Liver (tissue), 9 donors: Measurements from ENCODE around the gene GHRHR. TPM values are rescaled to one million over a fixed set of nuclear protein-coding genes. Genes with fewer than 3 reads are reported as not detected.

Experiments
- DNase-seq: peaks from one replicate; pipeline ENCODE4 v3.0.0-alpha.2; 2017; ENCODE audit warnings: low spot score
- H3K27ac ChIP-seq, 2 donors: one replicate each; pipeline ENCODE4 v1.7.0; 2013; ENCODE audit warnings: inconsistent platforms in 2 of 2, low read length in 2 of 2, control low read depth in 1 of 2, low read depth in 1 of 2, mild to moderate bottlenecking in 1 of 2
- H3K27me3 ChIP-seq, 4 donors: one replicate each; pipeline versions ENCODE4 v1.6.1 to v1.7.0; 2013; ENCODE audit warnings: low read length in 3 of 4, inconsistent platforms in 1 of 4, mild to moderate bottlenecking in 1 of 4, moderate library complexity in 1 of 4; ENCODE audit not compliant: control insufficient read depth in 4 of 4, insufficient read depth in 4 of 4
- H3K36me3 ChIP-seq, 4 donors: one replicate each; pipeline versions ENCODE4 v1.6.1 to v1.7.0; 2013; ENCODE audit warnings: low read length in 3 of 4, mild to moderate bottlenecking in 3 of 4, low read depth in 1 of 4, moderate library complexity in 1 of 4; ENCODE audit not compliant: control insufficient read depth in 4 of 4, insufficient read depth in 3 of 4
- H3K4me1 ChIP-seq, 4 donors: one replicate each; pipeline versions ENCODE4 v1.6.1 to v1.7.0; 2013; ENCODE audit warnings: low read length in 3 of 4, mild to moderate bottlenecking in 3 of 4, moderate library complexity in 1 of 4; ENCODE audit not compliant: control insufficient read depth in 4 of 4, insufficient read depth in 4 of 4
- H3K4me3 ChIP-seq, 3 donors: one replicate each; pipeline versions ENCODE4 v1.6.1 to v1.7.0; 2013; ENCODE audit warnings: low read length in 3 of 3, control low read depth in 1 of 3, low read depth in 1 of 3, mild to moderate bottlenecking in 1 of 3
- H3K9ac ChIP-seq, 2 donors: one replicate each; pipeline ENCODE4 v1.7.0; 2013; ENCODE audit warnings: low read length in 2 of 2, mild to moderate bottlenecking in 2 of 2, moderate library complexity in 2 of 2, control low read depth in 1 of 2, low read depth in 1 of 2
- H3K9me3 ChIP-seq, 4 donors: one replicate each; pipeline versions ENCODE4 v1.6.1 to v1.7.0; 2013; ENCODE audit warnings: low read length in 3 of 4; ENCODE audit not compliant: control insufficient read depth in 4 of 4
- EGR1 ChIP-seq, 2 donors: IDR thresholded peaks; 2 replicates each; pipeline ENCODE4 v1.6.1; 2016 to 2018; ENCODE audit warnings: antibody characterized with exemption in 2 of 2, low read depth in 2 of 2
- FOXA2 ChIP-seq: IDR thresholded peaks from 2 replicates; pipeline ENCODE4 v1.6.1; 2016; ENCODE audit warnings: antibody characterized with exemption
- GABPA ChIP-seq, 2 donors: IDR thresholded peaks in 1 of 2; conservative IDR thresholded peaks in 1 of 2; 2 replicates each; pipeline ENCODE4 v1.6.1; 2016; ENCODE audit warnings: antibody characterized with exemption in 2 of 2, mild to moderate bottlenecking in 1 of 2, moderate library complexity in 1 of 2
- HNF4A ChIP-seq, 2 donors: conservative IDR thresholded peaks; 2 replicates each; pipeline ENCODE4 v1.6.1; 2016; ENCODE audit warnings: antibody characterized with exemption in 2 of 2, mild to moderate bottlenecking in 2 of 2
- HNF4G ChIP-seq: IDR thresholded peaks from 2 replicates; pipeline ENCODE4 v1.6.1; 2016; ENCODE audit warnings: antibody characterized with exemption
- JUND ChIP-seq, 2 donors: IDR thresholded peaks; 2 replicates each; pipeline ENCODE4 v1.6.1; 2016; ENCODE audit warnings: antibody characterized with exemption in 2 of 2
- NR2F2 ChIP-seq: IDR thresholded peaks from 2 replicates; pipeline ENCODE4 v1.6.1; 2016; ENCODE audit warnings: antibody characterized with exemption
- RAD21 ChIP-seq, 2 donors: IDR thresholded peaks; 2 replicates each; pipeline ENCODE4 v1.6.1; 2016; ENCODE audit warnings: antibody characterized with exemption in 2 of 2, mild to moderate bottlenecking in 2 of 2
- RXRA ChIP-seq, 2 donors: IDR thresholded peaks; 2 replicates each; pipeline ENCODE4 v1.6.1; 2017 to 2018; ENCODE audit warnings: antibody characterized with exemption in 2 of 2, mild to moderate bottlenecking in 1 of 2
- SP1 ChIP-seq: IDR thresholded peaks from 2 replicates; pipeline ENCODE4 v1.6.1; 2018; ENCODE audit warnings: antibody characterized with exemption, mild to moderate bottlenecking
- YY1 ChIP-seq: IDR thresholded peaks from 2 replicates; pipeline ENCODE4 v1.6.1; 2016; ENCODE audit warnings: antibody characterized with exemption, mild to moderate bottlenecking
- WGBS: extraction: QIAGEN DNeasy Blood & Tissue Kit; methylation state at CpG from one replicate; pipeline ENCODE4 v1.1.7; 2013; 5-methylcytosine and 5-hydroxymethylcytosine counted together
- polyA plus RNA-seq, 2 donors: library from polyadenylated mRNA; stranded (reverse) in 1 of 2; unstranded in 1 of 2; fragments of 200-250 nt in 1 of 2; fragments of >200 nt in 1 of 2; fragmentation: Nextera tagmentation in 1 of 2; extraction: Ambion mirVana in 1 of 2; gene quantifications; one replicate each; pipeline versions ENCODE4 v1.2.1 to v1.2.3, GENCODE V29; 2013 to 2015
- total RNA-seq, 2 donors: library from RNA; depleted of rRNA; stranded (reverse); fragments of >200 nt; gene quantifications; one replicate each; pipeline ENCODE4 v1.2.3, GENCODE V29; 2014
- TF ChIP-seq, protein P1 (sequence below): IDR thresholded peaks from 2 replicates; pipeline ENCODE4 v1.6.1; 2016; ENCODE audit warnings: antibody characterized with exemption
- TF ChIP-seq, protein P2 (sequence below): IDR thresholded peaks from 2 replicates; pipeline ENCODE4 v1.6.1; 2016; ENCODE audit warnings: antibody characterized with exemption
- TF ChIP-seq, protein P3 (sequence below): IDR thresholded peaks from 2 replicates; pipeline ENCODE4 v1.6.1; 2016; ENCODE audit warnings: antibody characterized with exemption, mild to moderate bottlenecking
- TF ChIP-seq, protein P4 (sequence below): IDR thresholded peaks from 2 replicates; pipeline ENCODE4 v1.6.1; 2016; ENCODE audit warnings: antibody characterized with exemption
- donor health status: healthy.
- donor health status: healthy.
- donor health status: healthy.
- donor health status: healthy.
- donor health status: healthy.

GHRHR gene
- total and polyA plus RNA-seq, 4 donors: 0.46 to 0.50 TPM; not detected in 2

DNA sequence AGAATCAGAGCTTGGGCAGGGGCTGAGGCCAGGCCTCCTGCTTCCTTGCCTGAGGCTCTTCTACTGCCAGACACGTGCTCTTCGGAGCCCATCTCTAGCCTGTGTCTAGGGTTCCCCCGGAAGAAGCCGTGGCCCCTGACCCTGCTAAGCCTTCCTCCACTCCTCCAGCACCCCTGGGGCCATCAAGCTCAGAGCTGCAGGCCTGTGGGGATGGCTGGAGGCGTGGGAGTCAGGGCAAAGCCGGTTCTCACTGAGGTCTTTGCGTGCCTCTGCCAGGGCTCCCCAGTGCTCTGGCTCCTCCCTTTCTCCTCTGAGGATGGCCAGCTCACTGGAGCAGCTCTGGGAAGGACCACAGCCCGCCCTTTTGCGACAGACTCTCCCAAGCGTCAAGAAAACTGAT, 34.4 kb downstream of the GHRHR start:
- no peak for DNase-seq

DNA sequence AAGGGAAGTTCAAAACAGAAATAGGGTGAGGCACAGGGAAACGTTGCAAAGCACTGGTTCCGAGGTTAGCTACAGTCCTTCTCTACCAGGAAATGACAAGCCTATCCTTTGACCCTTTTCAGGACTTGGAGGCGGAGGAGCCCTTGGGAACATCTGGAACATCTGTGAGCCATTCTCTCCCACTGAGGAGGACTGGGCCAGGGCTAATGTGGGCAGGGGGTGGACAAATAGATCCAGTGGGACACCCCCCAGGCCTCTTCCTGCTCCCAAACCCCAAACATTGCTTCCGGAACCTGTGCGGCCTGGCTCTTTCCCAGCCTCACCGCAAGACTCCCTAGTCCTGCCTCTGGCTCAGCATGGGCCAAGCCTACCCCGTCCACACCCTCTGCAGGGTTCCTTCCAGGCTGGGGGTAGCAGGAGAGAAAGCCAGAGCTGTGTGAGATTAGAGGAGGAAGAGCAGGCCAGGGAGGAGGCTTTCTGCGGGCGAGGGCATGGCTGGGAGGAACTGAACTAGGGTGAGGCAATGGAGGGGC, 36.5 kb downstream of the GHRHR start:
- H3K9ac ChIP-seq: no peak overlapping the region
- no peaks in the 10 kb centered on the region for H3K27me3 ChIP-seq
- H3K36me3 ChIP-seq: no peaks in the 10 kb centered on the region
- WGBS: 72% methylated on average over 9 of the region's 9 CpGs
- H3K4me3 ChIP-seq: no peak overlapping the region
- TF ChIP-seq RAD21 (IDR thresholded peaks at IDR 0.05) (no peak), YY1 (no peak), HNF4G (no peak), HNF4A (conservative IDR thresholded peaks at IDR 0.05) (no peak), RXRA (IDR thresholded peaks at IDR 0.05) (no peak)
- TF ChIP-seq, protein P1, sequence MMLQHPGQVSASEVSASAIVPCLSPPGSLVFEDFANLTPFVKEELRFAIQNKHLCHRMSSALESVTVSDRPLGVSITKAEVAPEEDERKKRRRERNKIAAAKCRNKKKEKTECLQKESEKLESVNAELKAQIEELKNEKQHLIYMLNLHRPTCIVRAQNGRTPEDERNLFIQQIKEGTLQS: no peak
- DNase-seq: no peak
- H3K9me3 ChIP-seq: peaks cover 0 to 5% (median 0%) of the 10 kb centered on the region in 4 donors
- H3K27ac ChIP-seq: no peak overlapping the region
- no peaks in the 10 kb centered on the region for H3K4me1 ChIP-seq

More for the DNA sequence above, 34.4 kb downstream of the GHRHR start:
- Histone ChIP-seq H3K9me3 (no peaks in the 10 kb centered on the region), H3K27ac (no peak overlapping the region), H3K4me3 (no peak overlapping the region), H3K4me1 (no peaks in the 10 kb centered on the region), H3K36me3 (no peaks in the 10 kb centered on the region), H3K9ac (no peak overlapping the region), H3K27me3 (no peaks in the 10 kb centered on the region)
- TF ChIP-seq SP1 (no peak), RXRA (IDR thresholded peaks at IDR 0.05) (no peak), HNF4A (conservative IDR thresholded peaks at IDR 0.05) (no peak)
- WGBS: 84% methylated on average over 10 of the region's 10 CpGs

DNA sequence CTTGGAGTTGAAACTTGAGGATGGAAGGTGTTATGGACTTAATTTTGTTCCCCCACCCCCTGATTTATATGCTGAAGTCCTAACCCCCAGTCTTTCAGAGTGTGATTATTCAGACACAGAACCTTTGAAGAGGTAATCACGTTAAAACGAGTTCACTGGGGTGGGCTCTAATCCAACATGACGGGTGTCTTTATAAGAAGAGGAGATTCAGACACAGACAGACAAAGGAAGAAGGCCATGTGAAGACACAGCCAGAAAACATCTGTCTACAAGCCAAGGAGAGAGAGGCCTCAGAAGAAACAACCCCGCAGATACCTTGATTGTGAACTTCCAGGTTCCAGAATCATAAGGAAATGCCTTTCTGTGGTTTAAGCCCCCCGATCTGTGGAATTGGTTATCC, 37.0 kb downstream of the GHRHR start:
- no peak overlapping the region for H3K9ac ChIP-seq
- H3K4me1 ChIP-seq: no peaks in the 10 kb centered on the region
- no peak overlapping the region for H3K27ac ChIP-seq
- DNase-seq: no peak
- 76% methylated on average over 5 of the region's 5 CpGs for whole genome bisulfite sequencing
- H3K4me3 ChIP-seq: no peak overlapping the region
- no peaks in the 10 kb centered on the region for H3K27me3 ChIP-seq
- no peaks in the 10 kb centered on the region for H3K36me3 ChIP-seq
- TF ChIP-seq HNF4G (no peak), RAD21 (IDR thresholded peaks at IDR 0.05) (no peak), GABPA (IDR thresholded peaks at IDR 0.05 in 1 of 2, conservative IDR thresholded peaks at IDR 0.05 in 1 of 2) (no peak), JUND (IDR thresholded peaks at IDR 0.05) (no peak), FOXA2 (no peak), SP1 (no peak), NR2F2 (no peak)
- TF ChIP-seq, protein P2, sequence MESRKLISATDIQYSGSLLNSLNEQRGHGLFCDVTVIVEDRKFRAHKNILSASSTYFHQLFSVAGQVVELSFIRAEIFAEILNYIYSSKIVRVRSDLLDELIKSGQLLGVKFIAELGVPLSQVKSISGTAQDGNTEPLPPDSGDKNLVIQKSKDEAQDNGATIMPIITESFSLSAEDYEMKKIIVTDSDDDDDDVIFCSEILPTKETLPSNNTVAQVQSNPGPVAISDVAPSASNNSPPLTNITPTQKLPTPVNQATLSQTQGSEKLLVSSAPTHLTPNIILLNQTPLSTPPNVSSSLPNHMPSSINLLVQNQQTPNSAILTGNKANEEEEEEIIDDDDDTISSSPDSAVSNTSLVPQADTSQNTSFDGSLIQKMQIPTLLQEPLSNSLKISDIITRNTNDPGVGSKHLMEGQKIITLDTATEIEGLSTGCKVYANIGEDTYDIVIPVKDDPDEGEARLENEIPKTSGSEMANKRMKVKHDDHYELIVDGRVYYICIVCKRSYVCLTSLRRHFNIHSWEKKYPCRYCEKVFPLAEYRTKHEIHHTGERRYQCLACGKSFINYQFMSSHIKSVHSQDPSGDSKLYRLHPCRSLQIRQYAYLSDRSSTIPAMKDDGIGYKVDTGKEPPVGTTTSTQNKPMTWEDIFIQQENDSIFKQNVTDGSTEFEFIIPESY: no peak
- H3K9me3 ChIP-seq: peaks cover 0 to 5% (median 0%) of the 10 kb centered on the region in 4 donors

DNA sequence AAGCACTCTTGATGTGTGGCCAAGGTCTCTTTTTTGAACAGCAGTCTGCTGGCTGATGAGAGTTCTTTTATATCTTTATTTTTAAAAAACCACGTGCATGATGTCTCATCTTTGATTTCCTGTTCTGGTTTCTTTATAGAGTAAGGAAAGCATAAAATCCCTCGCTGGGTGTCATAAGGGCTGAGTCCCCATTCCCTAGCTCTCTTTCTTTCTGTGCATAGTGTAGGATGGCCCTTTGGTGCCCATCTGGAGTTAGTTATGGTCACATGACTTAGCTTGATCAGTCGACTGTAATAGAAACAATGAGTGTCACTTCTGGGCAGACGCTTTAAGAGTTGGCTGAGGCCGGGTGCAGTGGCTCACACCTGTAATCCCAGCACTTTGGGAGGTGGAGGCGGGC, 38.5 kb downstream of the GHRHR start:
- Histone ChIP-seq H3K4me3 (no peak overlapping the region), H3K27ac (no peak overlapping the region), H3K27me3 (no peaks in the 10 kb centered on the region), H3K9me3 (peaks cover 0 to 5% (median 0%) of the 10 kb centered on the region in 4 donors), H3K36me3 (no peaks in the 10 kb centered on the region), H3K4me1 (no peaks in the 10 kb centered on the region), H3K9ac (no peak overlapping the region)
- WGBS: 81% methylated on average over 6 of the region's 6 CpGs
- no peak for DNase-seq
- TF ChIP-seq HNF4G (no peak), RXRA (IDR thresholded peaks at IDR 0.05) (no peak), RAD21 (IDR thresholded peaks at IDR 0.05) (no peak), JUND (IDR thresholded peaks at IDR 0.05) (no peak), YY1 (no peak), EGR1 (IDR thresholded peaks at IDR 0.05; ENCODE audit: low read depth in 2 of 2) (no peak), GABPA (IDR thresholded peaks at IDR 0.05 in 1 of 2, conservative IDR thresholded peaks at IDR 0.05 in 1 of 2) (no peak), NR2F2 (no peak), FOXA2 (no peak), SP1 (no peak)
- TF ChIP-seq, protein P3, sequence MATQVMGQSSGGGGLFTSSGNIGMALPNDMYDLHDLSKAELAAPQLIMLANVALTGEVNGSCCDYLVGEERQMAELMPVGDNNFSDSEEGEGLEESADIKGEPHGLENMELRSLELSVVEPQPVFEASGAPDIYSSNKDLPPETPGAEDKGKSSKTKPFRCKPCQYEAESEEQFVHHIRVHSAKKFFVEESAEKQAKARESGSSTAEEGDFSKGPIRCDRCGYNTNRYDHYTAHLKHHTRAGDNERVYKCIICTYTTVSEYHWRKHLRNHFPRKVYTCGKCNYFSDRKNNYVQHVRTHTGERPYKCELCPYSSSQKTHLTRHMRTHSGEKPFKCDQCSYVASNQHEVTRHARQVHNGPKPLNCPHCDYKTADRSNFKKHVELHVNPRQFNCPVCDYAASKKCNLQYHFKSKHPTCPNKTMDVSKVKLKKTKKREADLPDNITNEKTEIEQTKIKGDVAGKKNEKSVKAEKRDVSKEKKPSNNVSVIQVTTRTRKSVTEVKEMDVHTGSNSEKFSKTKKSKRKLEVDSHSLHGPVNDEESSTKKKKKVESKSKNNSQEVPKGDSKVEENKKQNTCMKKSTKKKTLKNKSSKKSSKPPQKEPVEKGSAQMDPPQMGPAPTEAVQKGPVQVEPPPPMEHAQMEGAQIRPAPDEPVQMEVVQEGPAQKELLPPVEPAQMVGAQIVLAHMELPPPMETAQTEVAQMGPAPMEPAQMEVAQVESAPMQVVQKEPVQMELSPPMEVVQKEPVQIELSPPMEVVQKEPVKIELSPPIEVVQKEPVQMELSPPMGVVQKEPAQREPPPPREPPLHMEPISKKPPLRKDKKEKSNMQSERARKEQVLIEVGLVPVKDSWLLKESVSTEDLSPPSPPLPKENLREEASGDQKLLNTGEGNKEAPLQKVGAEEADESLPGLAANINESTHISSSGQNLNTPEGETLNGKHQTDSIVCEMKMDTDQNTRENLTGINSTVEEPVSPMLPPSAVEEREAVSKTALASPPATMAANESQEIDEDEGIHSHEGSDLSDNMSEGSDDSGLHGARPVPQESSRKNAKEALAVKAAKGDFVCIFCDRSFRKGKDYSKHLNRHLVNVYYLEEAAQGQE: no peak
- TF ChIP-seq, protein P4, sequence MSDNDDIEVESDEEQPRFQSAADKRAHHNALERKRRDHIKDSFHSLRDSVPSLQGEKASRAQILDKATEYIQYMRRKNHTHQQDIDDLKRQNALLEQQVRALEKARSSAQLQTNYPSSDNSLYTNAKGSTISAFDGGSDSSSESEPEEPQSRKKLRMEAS: no peak
- TF ChIP-seq, protein P2: no peak
